Nephron (organoid): ENCODE results near the gene INSYN2B.

ENCODE experiments used
- H3K27ac Mint-ChIP-seq, 3 experiments: 2 replicates each; pipeline ENCODE4 v1.8.0; 2020; ENCODE audit warnings: mixed read lengths in 3 of 3, mild to moderate bottlenecking in 2 of 3, moderate library complexity in 1 of 3
- H3K27me3 Mint-ChIP-seq: 2 replicates; pipeline ENCODE4 v1.8.0; 2021; ENCODE audit warnings: low read depth, mild to moderate bottlenecking, moderate library complexity, mixed read lengths
- H3K36me3 Mint-ChIP-seq: 2 replicates; pipeline ENCODE4 v1.8.0; 2020; ENCODE audit warnings: low read depth, mixed read lengths
- H3K4me1 Mint-ChIP-seq: 2 replicates; pipeline ENCODE4 v1.8.0; 2020; ENCODE audit warnings: mixed read lengths
- H3K4me3 Mint-ChIP-seq, 3 experiments: 2 replicates each; pipeline ENCODE4 v1.8.0; 2020; ENCODE audit warnings: mild to moderate bottlenecking in 3 of 3, mixed read lengths in 3 of 3, moderate library complexity in 2 of 3
- H3K9me3 Mint-ChIP-seq: 2 replicates; pipeline ENCODE4 v1.8.0; 2020; ENCODE audit warnings: mixed read lengths
- TF ChIP-seq, protein P1 (sequence below), 3 experiments: fragments of 200-600 bp; sonication (generic); IDR thresholded peaks; one replicate each; pipeline ENCODE4 v1.5.0; 2021; ENCODE audit warnings: antibody characterized with exemption in 3 of 3; ENCODE audit not compliant: unreplicated experiment in 3 of 3

INSYN2B gene

DNA sequence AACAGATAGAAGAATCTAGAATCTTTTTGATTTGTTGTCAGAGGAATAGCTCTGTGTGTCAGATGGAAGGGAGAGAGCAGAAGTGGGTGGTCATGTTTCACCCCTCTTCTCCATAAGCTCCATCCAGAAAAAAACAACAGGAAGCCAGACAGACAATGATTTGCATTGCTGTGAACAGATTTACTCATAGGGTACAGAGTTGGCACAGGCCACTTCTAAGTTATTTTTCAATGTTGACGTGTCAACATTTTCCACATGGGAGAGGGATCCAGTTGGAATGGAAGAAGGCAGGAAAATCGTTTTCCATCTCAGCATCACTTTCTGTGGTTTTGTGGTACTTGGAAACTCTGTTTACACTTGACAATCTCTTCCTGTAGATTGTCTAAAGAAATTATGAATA, 86.7 kb downstream of the INSYN2B start:
- Mint-ChIP-seq H3K9me3 (no peaks in the 10 kb centered on the region), H3K27ac (no peak overlapping the region), H3K4me3 (no peak overlapping the region), H3K4me1 (no peaks in the 10 kb centered on the region), H3K27me3 (peaks cover 6% of the 10 kb centered on the region), H3K36me3 (no peaks in the 10 kb centered on the region)
- TF ChIP-seq, protein P1, sequence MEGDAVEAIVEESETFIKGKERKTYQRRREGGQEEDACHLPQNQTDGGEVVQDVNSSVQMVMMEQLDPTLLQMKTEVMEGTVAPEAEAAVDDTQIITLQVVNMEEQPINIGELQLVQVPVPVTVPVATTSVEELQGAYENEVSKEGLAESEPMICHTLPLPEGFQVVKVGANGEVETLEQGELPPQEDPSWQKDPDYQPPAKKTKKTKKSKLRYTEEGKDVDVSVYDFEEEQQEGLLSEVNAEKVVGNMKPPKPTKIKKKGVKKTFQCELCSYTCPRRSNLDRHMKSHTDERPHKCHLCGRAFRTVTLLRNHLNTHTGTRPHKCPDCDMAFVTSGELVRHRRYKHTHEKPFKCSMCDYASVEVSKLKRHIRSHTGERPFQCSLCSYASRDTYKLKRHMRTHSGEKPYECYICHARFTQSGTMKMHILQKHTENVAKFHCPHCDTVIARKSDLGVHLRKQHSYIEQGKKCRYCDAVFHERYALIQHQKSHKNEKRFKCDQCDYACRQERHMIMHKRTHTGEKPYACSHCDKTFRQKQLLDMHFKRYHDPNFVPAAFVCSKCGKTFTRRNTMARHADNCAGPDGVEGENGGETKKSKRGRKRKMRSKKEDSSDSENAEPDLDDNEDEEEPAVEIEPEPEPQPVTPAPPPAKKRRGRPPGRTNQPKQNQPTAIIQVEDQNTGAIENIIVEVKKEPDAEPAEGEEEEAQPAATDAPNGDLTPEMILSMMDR (IDR thresholded peaks at IDR 0.05; ENCODE audit: unreplicated experiment in 3 of 3): no peak

DNA sequence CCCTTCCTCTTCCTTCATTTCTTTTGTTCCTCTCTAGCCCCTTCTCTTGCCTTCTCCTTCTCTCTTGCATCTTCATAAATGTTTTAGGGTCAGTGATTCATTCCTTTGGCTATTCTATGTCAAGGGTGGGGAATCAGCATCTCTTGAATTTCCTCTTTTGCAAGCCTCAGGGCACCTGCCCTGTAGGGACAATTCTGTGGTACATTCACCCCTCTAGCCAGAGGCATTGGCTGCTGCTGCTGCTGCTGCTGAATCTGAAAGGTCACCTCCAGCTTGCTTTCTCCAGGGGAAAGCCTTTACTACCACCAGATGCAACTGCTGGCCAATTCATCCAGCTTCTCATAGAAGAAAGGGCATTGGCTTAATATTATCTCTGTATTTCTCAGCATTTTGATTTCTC, 87.3 kb downstream of the INSYN2B start:
- TF ChIP-seq, protein P1 (IDR thresholded peaks at IDR 0.05; ENCODE audit: unreplicated experiment in 3 of 3): no peak

DNA sequence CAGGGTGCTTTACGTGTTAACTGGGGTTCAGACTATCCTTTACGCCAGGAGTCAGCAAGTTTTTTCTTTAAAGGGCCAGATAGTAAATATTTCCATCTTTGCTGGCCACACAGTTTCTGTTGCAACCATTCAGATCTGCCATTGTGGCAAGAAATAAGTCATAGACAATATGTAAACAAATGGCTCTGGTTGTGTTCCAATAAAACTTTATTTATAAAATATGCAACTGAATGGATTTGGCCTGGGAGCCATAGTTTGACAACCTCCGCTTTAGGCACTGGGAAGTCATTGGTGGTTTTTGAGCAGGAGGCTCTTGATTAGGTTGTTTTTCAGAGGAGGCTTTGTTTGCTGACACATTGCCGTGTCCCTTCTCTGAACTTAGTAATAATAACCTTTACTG, 90.7 kb downstream of the INSYN2B start:
- Mint-ChIP-seq H3K36me3 (no peaks in the 10 kb centered on the region), H3K27ac (no peak overlapping the region), H3K4me3 (no peak overlapping the region), H3K27me3 (peaks cover 16% of the 10 kb centered on the region), H3K9me3 (no peaks in the 10 kb centered on the region), H3K4me1 (no peaks in the 10 kb centered on the region)
- TF ChIP-seq, protein P1 (IDR thresholded peaks at IDR 0.05; ENCODE audit: unreplicated experiment in 3 of 3): no peak

More for the DNA sequence above, 87.3 kb downstream of the INSYN2B start:
- Mint-ChIP-seq H3K36me3 (no peaks in the 10 kb centered on the region), H3K27me3 (peaks cover 6% of the 10 kb centered on the region), H3K4me3 (no peak overlapping the region), H3K27ac (no peak overlapping the region), H3K9me3 (no peaks in the 10 kb centered on the region), H3K4me1 (no peaks in the 10 kb centered on the region)

DNA sequence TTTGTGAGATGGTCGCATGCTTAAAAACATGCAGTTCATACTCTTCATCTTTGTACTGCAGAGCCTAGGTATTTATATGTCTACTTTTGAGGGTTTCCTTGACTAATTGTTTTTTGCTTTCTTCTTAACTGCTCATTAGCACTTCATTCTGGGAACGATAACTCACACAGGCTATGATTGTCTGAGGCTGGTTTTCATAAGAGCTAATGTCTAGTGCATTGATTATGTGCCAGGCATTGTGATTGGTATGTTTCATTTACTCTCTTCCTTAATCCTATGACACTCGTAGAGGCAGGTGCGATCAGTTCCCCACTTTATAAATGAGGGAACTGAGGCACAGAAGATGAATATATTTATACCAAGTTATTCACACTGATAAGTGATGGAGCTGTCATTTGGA, 93.6 kb downstream of the INSYN2B start:
- peaks cover 28% of the 10 kb centered on the region for H3K27me3 Mint-ChIP-seq
- H3K4me3 Mint-ChIP-seq: no peak overlapping the region
- H3K27ac Mint-ChIP-seq: no peak overlapping the region
- H3K36me3 Mint-ChIP-seq: peaks cover 4% of the 10 kb centered on the region
- H3K4me1 Mint-ChIP-seq: no peaks in the 10 kb centered on the region
- TF ChIP-seq, protein P1 (IDR thresholded peaks at IDR 0.05; ENCODE audit: unreplicated experiment in 3 of 3): no peak
- no peaks in the 10 kb centered on the region for H3K9me3 Mint-ChIP-seq

DNA sequence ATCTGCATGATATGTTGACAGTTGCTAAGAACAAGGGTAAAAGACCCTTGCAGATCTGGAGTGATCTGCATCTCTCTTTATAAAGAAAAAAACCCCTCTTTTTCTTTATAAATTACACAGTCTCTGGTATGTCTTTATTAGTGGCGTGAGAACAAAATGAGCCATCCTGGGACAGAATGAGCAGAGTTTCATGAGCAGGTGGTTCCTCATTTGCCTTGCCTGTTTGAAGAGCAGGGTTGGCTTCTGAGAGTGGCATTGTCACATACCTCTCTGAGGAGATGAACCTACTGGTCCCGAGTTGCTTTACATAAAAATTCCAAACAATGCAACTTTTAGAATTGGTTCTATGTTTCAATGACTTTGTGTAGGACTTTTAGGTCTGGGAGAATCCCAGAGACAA, 94.3 kb downstream of the INSYN2B start:
- no peaks in the 10 kb centered on the region for H3K4me1 Mint-ChIP-seq
- H3K27me3 Mint-ChIP-seq: peaks cover 28% of the 10 kb centered on the region
- peaks cover 4% of the 10 kb centered on the region for H3K36me3 Mint-ChIP-seq
- no peaks in the 10 kb centered on the region for H3K9me3 Mint-ChIP-seq
- H3K27ac Mint-ChIP-seq: no peak overlapping the region
- TF ChIP-seq, protein P1 (IDR thresholded peaks at IDR 0.05; ENCODE audit: unreplicated experiment in 3 of 3): no peak
- no peak overlapping the region for H3K4me3 Mint-ChIP-seq

DNA sequence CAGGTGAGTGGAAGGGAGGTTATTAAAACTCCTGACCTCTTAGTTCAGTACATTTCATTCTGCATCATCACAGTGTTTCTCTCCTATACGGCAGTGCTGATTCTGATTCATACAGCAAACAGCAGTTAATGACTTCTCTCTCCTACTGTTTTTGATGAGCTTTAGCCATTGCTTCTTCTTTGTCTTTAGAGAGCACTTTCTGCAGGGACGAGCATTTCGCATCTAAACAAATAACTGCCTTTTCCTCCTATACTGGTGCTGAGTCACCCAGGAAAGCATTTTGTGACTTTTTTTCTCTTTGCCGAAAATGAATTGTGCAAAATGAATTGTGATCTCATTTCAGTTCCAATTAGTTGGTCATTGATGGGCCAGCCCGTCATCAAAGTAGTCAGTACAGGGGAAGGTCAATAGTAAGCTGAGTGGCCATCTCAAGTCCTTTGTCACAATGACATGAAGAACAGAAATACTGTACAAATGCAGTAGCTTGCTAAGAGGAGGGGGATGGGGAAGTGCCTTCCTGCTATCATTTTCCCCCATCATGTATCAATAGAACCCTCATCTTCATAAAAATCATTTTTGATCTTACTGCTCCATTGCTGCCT, 98.5 kb downstream of the INSYN2B start:
- H3K4me1 Mint-ChIP-seq: no peaks in the 10 kb centered on the region
- TF ChIP-seq, protein P1 (IDR thresholded peaks at IDR 0.05; ENCODE audit: unreplicated experiment in 3 of 3): no peak
- H3K9me3 Mint-ChIP-seq: peaks cover 3% of the 10 kb centered on the region
- no peak overlapping the region for H3K4me3 Mint-ChIP-seq
- H3K27ac Mint-ChIP-seq: no peak overlapping the region
- peaks cover 4% of the 10 kb centered on the region for H3K36me3 Mint-ChIP-seq
- peaks cover 47% of the 10 kb centered on the region for H3K27me3 Mint-ChIP-seq
